A549 (cell line): Measurements from ENCODE around the gene ANKHD1.

Experiments used
- CHD2 ChIP-seq: fragments of 150-350 bp; IDR thresholded peaks from 2 replicates; pipeline ENCODE4 v1.6.1; 2014; ENCODE audit warnings: low read length; ENCODE audit not compliant: partially characterized antibody
- SREBF2 ChIP-seq: fragments of 450-650 bp; IDR thresholded peaks from 2 replicates; pipeline ENCODE4 v1.6.1; 2014; ENCODE audit warnings: mild to moderate bottlenecking, moderate library complexity
- TF ChIP-seq, protein P1 (sequence below): fragments of 250-450 bp; sonication (Bioruptor Pico); IDR thresholded peaks from 2 replicates; pipeline ENCODE4 v1.5.0; 2021; ENCODE audit warnings: mild to moderate bottlenecking, moderate library complexity, borderline replicate concordance

DNA sequence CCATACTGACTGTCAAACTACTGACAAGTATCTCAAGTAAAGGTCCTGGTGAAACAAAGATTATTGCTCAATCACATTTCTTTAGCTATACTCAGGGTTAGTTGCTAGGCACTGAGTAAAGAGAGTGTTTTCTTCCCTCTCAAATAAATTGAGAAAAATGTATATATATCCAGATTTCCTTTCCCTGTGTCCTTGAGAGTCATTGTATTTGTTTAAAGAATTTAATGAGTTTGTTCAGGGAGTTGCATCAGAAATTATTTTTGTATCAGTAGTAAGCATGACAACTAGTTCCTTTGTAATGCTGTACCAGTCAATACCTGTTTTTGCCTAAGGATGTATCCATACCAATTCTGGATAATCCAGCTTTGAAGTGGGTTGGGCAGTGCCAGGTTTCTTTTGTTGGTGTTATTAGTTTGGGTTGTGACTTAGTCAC is 3.2 kb upstream of the ANKHD1 start:
- TF ChIP-seq SREBF2 (no peak), CHD2 (no peak)
- TF ChIP-seq, protein P1, sequence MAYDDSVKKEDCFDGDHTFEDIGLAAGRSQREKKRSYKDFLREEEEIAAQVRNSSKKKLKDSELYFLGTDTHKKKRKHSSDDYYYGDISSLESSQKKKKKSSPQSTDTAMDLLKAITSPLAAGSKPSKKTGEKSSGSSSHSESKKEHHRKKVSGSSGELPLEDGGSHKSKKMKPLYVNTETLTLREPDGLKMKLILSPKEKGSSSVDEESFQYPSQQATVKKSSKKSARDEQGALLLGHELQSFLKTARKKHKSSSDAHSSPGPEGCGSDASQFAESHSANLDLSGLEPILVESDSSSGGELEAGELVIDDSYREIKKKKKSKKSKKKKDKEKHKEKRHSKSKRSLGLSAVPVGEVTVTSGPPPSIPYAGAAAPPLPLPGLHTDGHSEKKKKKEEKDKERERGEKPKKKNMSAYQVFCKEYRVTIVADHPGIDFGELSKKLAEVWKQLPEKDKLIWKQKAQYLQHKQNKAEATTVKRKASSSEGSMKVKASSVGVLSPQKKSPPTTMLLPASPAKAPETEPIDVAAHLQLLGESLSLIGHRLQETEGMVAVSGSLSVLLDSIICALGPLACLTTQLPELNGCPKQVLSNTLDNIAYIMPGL (CRISPR knock-in tag) = no peak
